VCaP (cell line): ENCODE results near the gene GLTP.

Experiments
- H3K27ac ChIP-seq: fragments of 450-650 bp; 2 replicates; pipeline ENCODE4 v1.5.1; 2017
- TF ChIP-seq, protein P1 (sequence below): fragments of 450-650 bp; conservative IDR thresholded peaks from 2 replicates; pipeline ENCODE4 v1.5.1; 2017; ENCODE audit warnings: mild to moderate bottlenecking, moderate library complexity

GLTP gene

GRCh38 chr12:109844983-109845823 is 35.1 kb downstream of the GLTP start:
- peak overlapping the region; percentile 23; the same call in 1 of the 2 replicates for H3K27ac ChIP-seq
- TF ChIP-seq, protein P1, sequence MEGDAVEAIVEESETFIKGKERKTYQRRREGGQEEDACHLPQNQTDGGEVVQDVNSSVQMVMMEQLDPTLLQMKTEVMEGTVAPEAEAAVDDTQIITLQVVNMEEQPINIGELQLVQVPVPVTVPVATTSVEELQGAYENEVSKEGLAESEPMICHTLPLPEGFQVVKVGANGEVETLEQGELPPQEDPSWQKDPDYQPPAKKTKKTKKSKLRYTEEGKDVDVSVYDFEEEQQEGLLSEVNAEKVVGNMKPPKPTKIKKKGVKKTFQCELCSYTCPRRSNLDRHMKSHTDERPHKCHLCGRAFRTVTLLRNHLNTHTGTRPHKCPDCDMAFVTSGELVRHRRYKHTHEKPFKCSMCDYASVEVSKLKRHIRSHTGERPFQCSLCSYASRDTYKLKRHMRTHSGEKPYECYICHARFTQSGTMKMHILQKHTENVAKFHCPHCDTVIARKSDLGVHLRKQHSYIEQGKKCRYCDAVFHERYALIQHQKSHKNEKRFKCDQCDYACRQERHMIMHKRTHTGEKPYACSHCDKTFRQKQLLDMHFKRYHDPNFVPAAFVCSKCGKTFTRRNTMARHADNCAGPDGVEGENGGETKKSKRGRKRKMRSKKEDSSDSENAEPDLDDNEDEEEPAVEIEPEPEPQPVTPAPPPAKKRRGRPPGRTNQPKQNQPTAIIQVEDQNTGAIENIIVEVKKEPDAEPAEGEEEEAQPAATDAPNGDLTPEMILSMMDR, result peak; percentile 100

- H3K27ac ChIP-seq, result no peak overlapping the region
- TF ChIP-seq, protein P1, result no peak
Observed at GRCh38 chr12:109844091-109844490, 36.2 kb downstream of the GLTP start.

- no peak overlapping the region for H3K27ac ChIP-seq
- TF ChIP-seq, protein P1, result no peak
Observed at GRCh38 chr12:109842021-109842420, 38.3 kb downstream of the GLTP start.

GRCh38 chr12:109841356-109841755 is 39.0 kb downstream of the GLTP start:
- no peak overlapping the region for H3K27ac ChIP-seq
- TF ChIP-seq, protein P1, result no peak

DNA sequence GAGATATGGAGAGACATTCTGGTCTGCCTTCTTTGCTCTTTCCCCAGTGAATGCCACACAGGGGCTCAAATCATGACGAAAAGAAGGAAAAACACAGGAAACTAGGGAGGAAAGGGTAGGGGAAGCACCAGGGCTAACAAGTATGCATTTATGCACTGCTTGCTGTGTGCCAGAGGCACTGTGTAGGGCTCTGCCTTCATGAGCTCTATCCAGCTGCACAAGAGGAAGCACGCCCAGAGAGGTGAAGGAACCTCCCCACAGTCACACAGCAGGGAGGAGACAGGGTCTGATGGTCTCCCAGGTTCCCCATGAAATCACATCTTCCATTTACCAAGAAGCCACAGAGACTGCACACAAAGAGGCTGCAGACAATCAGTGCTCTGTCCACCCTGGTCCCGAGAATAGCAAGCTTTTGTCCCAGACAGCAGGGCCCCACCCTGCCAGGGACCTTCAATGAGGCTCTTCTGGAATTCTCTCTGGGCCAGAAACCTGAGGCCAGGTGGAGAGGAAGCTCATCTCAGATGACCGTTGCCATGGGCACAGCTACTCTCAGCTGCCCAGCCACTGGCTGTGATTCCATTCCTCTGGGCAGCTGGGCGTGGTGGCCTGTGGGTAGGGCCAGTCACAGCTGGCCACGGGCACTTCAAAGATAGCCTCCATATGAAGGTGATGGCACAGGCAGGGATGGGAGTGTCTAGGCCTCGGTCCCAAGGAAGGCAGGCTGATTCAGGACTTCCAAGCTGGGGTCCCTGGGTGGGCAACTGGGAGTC is 39.9 kb downstream of the GLTP start:
- H3K27ac ChIP-seq, result no peak overlapping the region
- TF ChIP-seq, protein P1, result no peak

DNA sequence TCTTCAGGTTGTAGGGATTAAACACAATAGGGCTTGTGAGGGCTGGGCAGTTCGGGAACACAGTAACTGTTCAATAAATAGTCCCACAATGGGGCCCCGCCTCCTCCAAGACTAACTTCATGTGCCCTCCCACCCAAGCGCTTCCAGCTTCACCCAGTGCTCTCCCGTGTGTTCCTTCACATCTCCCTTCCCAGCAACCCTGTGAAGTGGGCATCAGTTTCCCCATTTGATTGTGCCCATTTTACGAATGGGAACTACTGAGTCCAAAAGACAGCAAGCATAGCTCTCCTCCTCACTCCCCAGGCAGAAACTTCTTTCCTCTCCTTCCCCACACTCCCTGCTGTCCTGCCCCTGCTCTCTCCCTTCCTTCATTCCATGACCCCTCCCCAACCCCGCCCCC is 40.9 kb downstream of the GLTP start:
- TF ChIP-seq, protein P1, result no peak
- no peak overlapping the region for H3K27ac ChIP-seq

DNA sequence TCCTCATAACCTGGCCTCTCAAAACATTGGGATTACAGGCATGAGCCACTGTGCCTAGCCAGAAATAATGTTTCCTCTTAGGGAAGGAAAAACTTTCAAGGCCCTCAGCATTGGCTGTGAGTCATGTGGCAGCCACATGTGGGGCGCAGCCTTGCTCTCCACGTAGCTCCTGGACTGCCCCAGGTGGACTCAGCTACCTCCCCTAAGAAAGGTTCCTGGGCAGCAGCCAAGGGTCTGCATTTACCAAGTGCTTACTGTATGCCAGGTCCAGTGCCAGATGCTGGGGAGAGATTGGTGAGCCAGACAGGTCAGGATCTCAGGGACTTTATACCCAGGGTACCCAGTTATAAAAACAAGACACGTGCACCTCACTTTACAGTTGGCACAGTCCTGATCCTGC is 43.4 kb downstream of the GLTP start:
- H3K27ac ChIP-seq, result no peak overlapping the region
- TF ChIP-seq, protein P1, result no peak
